DMS153 treated with DMSO at 0.1 percent for 48 hours (cell line): ENCODE measurements around the gene CSF3R.

ENCODE experiments used
- DNase-seq: peaks from one replicate; lab custom pipeline; 2025; ENCODE audit not compliant: unreplicated experiment; lab: John Stamatoyannopoulos, UW

CSF3R gene

GRCh38 chr1:36482724-36483388 is at the start of gene CSF3R:
TSS of gene CSF3R (minus strand) at chr1:36482913. CDS start at chr1:36479496, 3,417 bp downstream.
- DNase-seq: no peak

DNA sequence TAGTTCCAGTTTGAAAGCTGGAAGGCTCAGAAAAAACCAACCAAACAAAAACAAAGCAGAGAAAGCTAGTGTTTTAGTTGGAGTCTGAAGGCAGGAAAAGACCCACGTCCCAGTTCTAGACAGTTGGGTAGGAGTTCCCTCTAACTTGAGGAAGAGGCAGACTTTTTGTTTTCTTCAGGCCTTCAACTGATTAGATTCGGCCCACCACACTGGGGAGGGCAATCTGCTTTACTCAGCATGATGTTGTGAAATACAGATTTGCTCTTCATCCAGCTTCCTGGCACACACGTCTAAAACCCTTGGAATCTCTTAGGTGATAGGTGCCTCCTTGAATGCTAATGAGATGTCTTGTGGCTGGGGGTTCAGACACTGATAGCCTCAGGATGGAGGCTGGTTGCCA is 49.1 kb upstream of the CSF3R start:
- DNase-seq: no peak

DNA sequence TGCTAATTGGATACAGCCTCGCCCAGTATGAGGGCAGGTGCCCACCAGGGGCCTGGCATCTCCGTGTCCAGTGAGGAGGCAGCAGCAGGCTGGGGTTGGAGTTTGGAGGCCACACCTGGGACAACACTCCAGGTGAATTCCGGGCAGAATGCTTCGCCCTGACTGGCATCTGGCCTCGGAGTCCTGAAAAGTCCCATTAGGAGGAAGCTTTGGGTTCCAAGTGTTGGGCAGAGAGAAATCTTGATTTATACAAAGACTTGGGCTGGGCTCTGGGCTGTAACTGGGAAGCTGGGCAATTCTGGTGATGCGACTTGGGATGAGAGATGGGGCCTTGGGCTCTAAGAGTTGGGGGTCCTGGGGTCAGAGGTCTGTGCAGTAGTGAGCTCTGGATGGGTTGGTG is 48.1 kb upstream of the CSF3R start:
- DNase-seq: no peak

GRCh38 chr1:36530261-36530660 is 47.5 kb upstream of the CSF3R start:
- no peak for DNase-seq

GRCh38 chr1:36529769-36530260 is 47.1 kb upstream of the CSF3R start:
- DNase-seq: no peak

- no peak for DNase-seq
These were observed 45.9 kb upstream of the CSF3R start for GRCh38 chr1:36528361-36529349.

DNA sequence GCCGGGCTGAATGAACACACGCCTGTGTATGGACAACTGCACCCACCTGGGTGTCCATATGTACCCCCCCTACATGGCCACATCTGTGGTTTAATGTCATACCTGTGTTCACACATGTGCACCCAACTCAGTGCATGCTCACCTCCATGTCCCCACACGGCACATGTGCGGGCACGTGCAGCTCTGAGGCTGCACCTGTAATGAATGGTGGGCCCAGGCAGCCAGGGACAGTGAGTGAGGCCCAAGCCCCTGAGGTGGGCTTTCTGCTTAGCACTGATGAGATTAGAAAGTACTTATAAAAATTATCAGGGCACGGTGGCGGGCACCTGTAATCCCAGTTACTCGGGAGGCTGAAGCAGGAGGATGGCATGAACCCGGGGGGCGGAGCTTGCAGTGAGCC is 42.5 kb upstream of the CSF3R start:
- DNase-seq: no peak

DNA sequence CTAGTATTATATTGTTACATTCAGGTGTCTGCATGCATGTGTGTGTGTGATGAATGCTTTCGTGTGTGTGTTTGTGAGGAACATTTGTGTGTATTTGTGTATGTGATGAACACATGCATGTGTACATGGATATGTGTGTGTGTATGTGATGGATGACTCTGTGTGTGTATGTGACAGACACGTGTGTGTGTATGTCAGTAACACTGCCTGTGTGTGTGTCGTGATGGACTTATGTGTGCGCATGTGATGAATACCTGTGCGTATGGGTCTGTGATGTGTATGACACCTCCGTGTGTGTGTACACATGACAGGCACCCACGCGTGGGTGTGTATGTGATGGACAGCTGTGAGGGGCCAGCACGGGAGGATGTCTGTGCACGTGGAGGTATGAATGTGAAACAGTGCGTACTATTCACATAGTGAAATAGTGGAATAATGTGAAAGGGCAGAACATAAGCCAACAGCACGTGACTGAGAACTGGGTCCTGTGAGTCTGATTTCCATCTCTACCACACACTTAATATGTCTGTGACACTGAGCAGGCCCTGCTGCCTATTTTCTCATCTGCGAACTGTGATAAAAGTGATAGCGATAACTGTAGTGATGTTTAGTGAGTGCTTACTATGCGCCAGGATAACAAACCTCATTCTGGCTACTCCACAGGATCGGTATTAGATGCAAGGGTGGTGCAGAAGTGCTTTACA is 41.8 kb upstream of the CSF3R start:
- no peak for DNase-seq

- DNase-seq: no peak
These were observed 41.1 kb upstream of the CSF3R start for GRCh38 chr1:36523850-36524249.

GRCh38 chr1:36523230-36523495 is 40.5 kb upstream of the CSF3R start:
- no peak for DNase-seq

- no peak for DNase-seq
These were observed 39.9 kb upstream of the CSF3R start for GRCh38 chr1:36522461-36523229.

DNA sequence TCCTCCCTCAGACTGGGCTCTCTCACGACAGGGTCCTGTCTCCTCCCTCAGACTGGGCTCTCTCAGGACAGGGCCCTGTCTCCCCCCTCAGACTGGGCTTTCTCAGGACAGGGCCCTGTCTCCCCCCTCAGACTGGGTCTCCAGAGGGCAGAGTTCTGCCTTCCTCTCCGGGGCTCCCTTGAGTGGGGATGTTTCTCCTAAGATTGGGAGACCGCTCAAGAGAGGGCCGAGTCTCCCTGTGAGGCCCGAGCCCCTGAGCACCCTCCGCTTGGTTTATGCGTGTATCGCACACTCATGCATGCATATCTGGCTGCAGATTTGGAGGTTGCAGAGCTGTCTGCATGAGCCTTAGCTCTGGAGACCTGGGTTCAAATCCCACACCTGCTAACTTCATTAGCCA is 39.3 kb upstream of the CSF3R start:
- DNase-seq: no peak

DNA sequence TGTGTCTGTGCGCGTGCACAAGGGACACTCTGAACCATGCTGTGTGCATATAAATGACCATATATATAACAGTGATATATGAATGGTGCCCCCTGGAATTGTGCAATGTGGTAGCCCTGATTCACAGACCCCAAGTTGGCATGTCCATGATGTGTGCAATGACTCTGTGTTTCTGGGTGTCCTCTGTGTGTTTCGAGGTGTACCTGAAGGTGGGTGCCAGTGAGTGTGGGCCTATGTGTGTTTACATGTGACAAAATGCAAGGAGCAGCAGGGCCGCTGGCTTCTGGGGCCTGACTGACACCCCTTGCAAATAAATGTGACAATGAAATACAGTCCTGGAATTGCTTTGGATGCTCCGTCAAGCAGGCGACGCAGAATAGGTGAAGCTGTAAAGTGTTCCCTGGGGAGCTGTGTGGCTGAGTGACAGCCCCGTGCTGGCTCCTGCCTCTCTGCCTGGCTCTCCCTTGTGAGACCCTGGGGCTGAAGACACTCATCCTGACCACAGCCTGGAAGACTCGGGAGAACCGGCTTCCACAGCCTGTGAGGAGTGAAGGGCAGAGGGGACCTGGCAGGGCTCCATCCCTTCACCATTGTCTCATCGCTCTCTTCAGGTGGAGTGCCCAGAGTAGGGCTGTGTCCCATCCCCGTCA is 38.2 kb upstream of the CSF3R start:
- peak; percentile 15 for DNase-seq

- DNase-seq: no peak
These were observed 37.3 kb upstream of the CSF3R start for GRCh38 chr1:36520056-36520455.

GRCh38 chr1:36517011-36517771 is 34.5 kb upstream of the CSF3R start:
- no peak for DNase-seq

DNA sequence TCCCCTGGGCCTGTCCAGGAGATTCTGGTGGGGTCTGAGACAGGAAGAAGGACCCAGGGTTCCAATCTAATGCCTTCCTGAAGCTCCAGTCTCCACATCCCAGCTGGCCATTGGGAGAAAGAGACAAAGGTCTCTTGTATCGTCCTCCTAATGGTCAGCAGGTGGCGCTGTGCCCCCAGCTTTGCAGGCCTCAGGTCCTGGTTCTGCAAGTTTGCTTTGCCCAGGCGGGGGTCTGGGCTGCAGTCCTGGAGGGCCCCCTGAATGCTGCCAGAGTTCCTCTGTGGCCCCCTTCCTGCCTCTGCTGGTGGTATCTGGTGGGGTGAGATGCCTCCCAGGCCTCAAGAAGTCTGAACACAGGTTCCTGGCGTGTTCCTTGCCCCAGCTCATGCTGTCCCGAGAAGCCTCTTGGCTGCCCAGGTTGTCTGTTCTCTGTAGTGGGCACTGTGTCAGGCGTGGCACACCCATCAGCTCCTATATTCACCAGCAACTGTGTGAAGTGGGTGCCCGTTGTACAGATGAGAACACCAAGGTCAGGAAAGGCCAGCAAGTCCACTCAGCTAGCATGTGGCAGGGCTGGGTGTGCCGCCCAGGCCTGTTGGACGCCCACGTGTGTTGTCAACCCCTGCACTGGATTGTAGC is 33.8 kb upstream of the CSF3R start:
- peak; percentile 83 for DNase-seq

GRCh38 chr1:36515315-36516138 is 32.8 kb upstream of the CSF3R start:
- DNase-seq: no peak

DNA sequence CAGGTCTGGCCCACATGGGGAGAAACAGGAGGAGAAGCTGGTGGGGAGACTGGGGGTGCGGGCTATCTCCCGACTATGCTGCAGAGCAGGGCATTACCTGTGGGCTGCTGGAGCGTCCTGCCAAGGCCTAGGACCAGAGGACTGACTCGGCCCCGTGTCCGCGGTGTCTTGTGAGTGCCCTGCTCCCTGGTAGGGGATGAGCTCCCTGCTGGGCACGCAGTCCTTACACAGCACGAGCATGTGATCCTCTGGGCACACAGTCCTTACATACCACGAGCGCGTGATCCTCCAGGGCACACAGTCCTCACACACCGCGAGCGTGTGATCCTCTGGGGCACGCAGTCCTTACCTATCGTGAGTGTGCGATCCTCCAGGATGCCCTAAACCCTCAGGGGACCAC is 31.8 kb upstream of the CSF3R start:
- no peak for DNase-seq
